K562 (cell line): Measurements from ENCODE around the gene TMEM135. TPM values are rescaled to one million over a fixed set of nuclear protein-coding genes. Genes with fewer than 3 reads are reported as not detected.
"Not testable (repeated sequence)": the region's sequence is repeated elsewhere in the genome, so short reads cannot be mapped to it uniquely, and the experiment has no call there.

Experiments used
- ATAC-seq: fragments of 200-7000 bp; cut with Tn5 transposase; 3 replicates; pipeline ENCODE4 v1.9.1; 2020; ENCODE audit warnings: moderate library complexity
- BruUV-seq: library from RNA; stranded (reverse); fragments of 400-500 nt; replicated peaks from 2 replicates; lab custom pipeline; 2021; lab: Mats Ljungman, UMichigan
- CTCF ChIA-PET: fragments of 300-600 bp; formaldehyde crosslinking; extraction: SDS; loops from one replicate; lab custom pipeline; 2021; ENCODE audit warnings: low intra/inter-chr PET ratio; lab: Yijun Ruan, JAX
- POLR2A ChIA-PET: fragments of 300-600, 350-650 bp; sonication (Branson Sonifier 250); formaldehyde crosslinking; extraction: SDS; loops from one replicate; lab custom pipeline; 2021; ENCODE audit warnings: antibody characterized with exemption, inconsistent platforms; lab: Yijun Ruan, JAX
- DNase-seq, 4 experiments: peaks; one replicate each; pipeline versions ENCODE4 v3.0.0 to v3.0.0-alpha.2; 2011 to 2018; ENCODE audit warnings: low spot score in 3 of 4, mixed read lengths in 3 of 4; ENCODE audit errors: extremely low read depth in 1 of 4
- FAIRE-seq: peaks from 2 replicates; lab custom pipeline; 2011; peaks lifted over from hg19 to GRCh38; lab: Jason Lieb, UNC
- H2AFZ ChIP-seq: 2 replicates; pipeline ENCODE4 v1.6.0; 2011; ENCODE audit warnings: low read depth, low read length, control low read depth, inconsistent platforms
- H3K27ac ChIP-seq: fragments of 200-600 bp; 3 replicates; pipeline ENCODE4 v1.8.0; 2011; ENCODE audit warnings: low read depth, mild to moderate bottlenecking, control low read depth, inconsistent platforms, low read length, moderate library complexity, mixed read lengths; ENCODE audit errors: extremely low read depth
- H3K27me3 ChIP-seq, 2 experiments: fragments of 300-600 bp in 1 of 2; 2 replicates in 1 of 2; 3 replicates in 1 of 2; pipeline versions ENCODE4 v1.6.0 to v1.8.0; 2011; ENCODE audit warnings: inconsistent platforms in 2 of 2, low read length in 2 of 2, mild to moderate bottlenecking in 1 of 2, mixed read lengths in 1 of 2, moderate library complexity in 1 of 2; ENCODE audit not compliant: control insufficient read depth in 2 of 2, insufficient read depth in 2 of 2
- H3K36me3 ChIP-seq: fragments of 300-600 bp; 3 replicates; pipeline ENCODE4 v1.8.0; 2011; ENCODE audit warnings: mild to moderate bottlenecking, low read length, inconsistent platforms; ENCODE audit not compliant: control insufficient read depth, insufficient read depth
- H3K4me1 ChIP-seq, 2 experiments: fragments of 200-600 bp in 1 of 2; replicated peaks in 1 of 2; 2 replicates in 1 of 2; 3 replicates in 1 of 2; pipeline versions ENCODE4 v1.5.1 to v1.8.0; 2011; ENCODE audit warnings: inconsistent platforms in 2 of 2, low read length in 2 of 2, mild to moderate bottlenecking in 1 of 2, mixed read lengths in 1 of 2, moderate library complexity in 1 of 2; ENCODE audit not compliant: control insufficient read depth in 2 of 2, insufficient read depth in 2 of 2
- H3K4me2 ChIP-seq: 2 replicates; pipeline ENCODE4 v1.6.1; 2011; ENCODE audit warnings: low read length, control low read depth, inconsistent platforms, mixed read lengths; ENCODE audit not compliant: insufficient read depth
- H3K4me3 ChIP-seq: fragments of 200-600 bp; sonication (generic), shearing (Covaris generic); 2 replicates; pipeline ENCODE4 v1.5.1; 2016; ENCODE audit warnings: control low read depth, inconsistent platforms
- H3K79me2 ChIP-seq: fragments of 200-600 bp; 3 replicates; pipeline ENCODE4 v1.8.0; 2011; ENCODE audit warnings: low read length, inconsistent platforms; ENCODE audit not compliant: control insufficient read depth, insufficient read depth
- H3K9ac ChIP-seq, 2 experiments: 2 replicates each; pipeline versions ENCODE4 v1.6.0 to v1.6.1; 2011; ENCODE audit warnings: low read depth in 2 of 2, low read length in 2 of 2, control low read depth in 1 of 2, inconsistent platforms in 1 of 2, mild to moderate bottlenecking in 1 of 2, mixed read lengths in 1 of 2; ENCODE audit not compliant: insufficient read depth in 1 of 2
- H3K9me1 ChIP-seq: one replicate; pipeline ENCODE4 v1.6.0; 2011; ENCODE audit warnings: inconsistent platforms, mild to moderate bottlenecking, low read length, moderate library complexity; ENCODE audit not compliant: control insufficient read depth, insufficient read depth
- H3K9me3 ChIP-seq: replicated peaks from 2 replicates; pipeline ENCODE4 v1.5.1; 2011; ENCODE audit warnings: low read depth, low read length, inconsistent platforms; ENCODE audit not compliant: control insufficient read depth, insufficient read depth
- H4K20me1 ChIP-seq: replicated peaks from 2 replicates; pipeline ENCODE4 v1.6.1; 2011; ENCODE audit warnings: low read length, inconsistent platforms, mixed read lengths; ENCODE audit not compliant: control insufficient read depth, insufficient read depth
- BCOR ChIP-seq: fragments of 450-650 bp; IDR thresholded peaks from 2 replicates; pipeline ENCODE4 v1.6.1; 2016
- BHLHE40 ChIP-seq: IDR thresholded peaks from 2 replicates; pipeline ENCODE4 v1.6.1; 2011; ENCODE audit warnings: low read length, improper control_type of control experiment
- BRCA1 ChIP-seq, 2 experiments: fragments of 450-650 bp in 1 of 2; sonication (generic) in 1 of 2; formaldehyde crosslinking in 1 of 2; IDR thresholded peaks; 2 replicates each; pipeline versions ENCODE4 v1.5.0 to v1.6.1; 2017 to 2020; ENCODE audit warnings: mild to moderate bottlenecking in 1 of 2, missing genetic modification reagents in 1 of 2
- CEBPB ChIP-seq: fragments of 450-650 bp; IDR thresholded peaks from 2 replicates; pipeline ENCODE4 v1.6.1; 2016; ENCODE audit warnings: missing genetic modification characterization, missing compliant biosample characterization
- DNMT1 ChIP-seq: fragments of 450-650 bp; IDR thresholded peaks from 2 replicates; pipeline ENCODE4 v1.6.1; 2016; ENCODE audit warnings: antibody characterized with exemption, mild to moderate bottlenecking
- MAZ ChIP-seq, 2 experiments: fragments of 450-650 bp in 1 of 2; sonication (generic) in 1 of 2; formaldehyde crosslinking; IDR thresholded peaks in 1 of 2; conservative IDR thresholded peaks in 1 of 2; 2 replicates each; pipeline versions ENCODE4 v1.4.0 to v1.5.0; 2020; ENCODE audit warnings: mild to moderate bottlenecking in 1 of 2, missing genetic modification reagents in 1 of 2
- SMARCE1 ChIP-seq: fragments of 450-650 bp; IDR thresholded peaks from 2 replicates; pipeline ENCODE4 v1.7.1; 2016; ENCODE audit warnings: mild to moderate bottlenecking
- WGBS: fragments of 100-300 bp; shearing (Covaris generic); methylation state at CpG from one replicate; pipeline ENCODE4 v1.1.6; 2016; ENCODE audit warnings: low coverage, mixed read lengths; ENCODE audit not compliant: insufficient coverage; ENCODE audit errors: missing lambda C conversion rate; 5-methylcytosine and 5-hydroxymethylcytosine counted together
- in situ Hi-C: fragments of 300-500 bp; cut with MboI; formaldehyde crosslinking; loops from 4 replicates; pipeline ENCODE4 v1.15.0; 2018; ENCODE audit warnings: inconsistent platforms, mixed read lengths
- intact Hi-C: fragments of 100-400 bp; cut with micrococcal nuclease; formaldehyde crosslinking; loops from 2 replicates; pipeline ENCODE4 v1.14.2; 2022
- polyA plus RNA-seq, 8 experiments: library from polyadenylated mRNA; depleted of rRNA in 4 of 8; stranded (reverse) in 5 of 8; unstranded in 3 of 8; fragments of >200 nt; fragmentation: Nextera tagmentation in 2 of 8; fragmentation: Illumina TruSeq in 1 of 8; extraction: Ambion mirVana in 2 of 8; extraction: Trizol in 1 of 8; gene quantifications; 2 replicates each; pipeline versions ENCODE4 v1.2.1 to v1.2.3, GENCODE V29; 2011 to 2014; ENCODE audit warnings: inconsistent platforms in 1 of 8, missing spikeins in 1 of 8
- total RNA-seq, 7 experiments: library from RNA; depleted of rRNA in 6 of 7; stranded (reverse); fragments of >200 nt in 6 of 7; fragmentation: Illumina TruSeq in 2 of 7; extraction: Trizol in 2 of 7; gene quantifications; 2 replicates each; pipeline versions ENCODE4 v1.2.1 to v1.2.3, GENCODE V29; 2011 to 2021; ENCODE audit warnings: low replicate concordance in 1 of 7
- TF ChIP-seq, protein P1 (sequence below): fragments of 250-450 bp; sonication (Bioruptor Pico); IDR thresholded peaks from 2 replicates; pipeline ENCODE4 v1.8.0; 2021; ENCODE audit warnings: moderate library complexity, mild to moderate bottlenecking, inconsistent platforms

Gene TMEM135
- total and polyA plus RNA-seq, 9 of the 15 experiments (the other 6 are each of a cell fraction or from before 2014, with no cell fraction given), result 17.3 to 53.6 (median 24.9) TPM

DNA sequence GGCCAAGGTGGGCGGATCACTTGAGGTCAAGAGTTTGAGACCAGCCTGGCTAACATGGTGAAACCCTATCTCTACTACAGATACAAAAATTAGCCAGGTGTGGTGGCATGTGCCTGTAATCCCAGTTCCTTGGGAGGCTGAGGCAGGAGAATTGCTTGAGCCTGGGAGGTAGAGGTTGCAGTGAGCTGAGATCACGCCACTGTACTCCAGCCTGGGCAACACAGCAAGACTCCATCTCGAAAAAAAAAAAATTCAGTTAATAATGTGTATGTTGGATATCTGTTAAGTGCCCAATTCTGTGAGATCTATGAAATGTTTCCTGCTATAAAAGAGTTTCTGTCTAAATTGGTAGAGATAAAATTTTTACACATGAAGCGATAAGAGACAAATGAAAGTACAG lies 45.4 kb upstream of the TMEM135 start:
- BruUV-seq, H3K4me3 ChIP-seq, H4K20me1 ChIP-seq, CTCF ChIA-PET, FAIRE-seq, H3K9me1 ChIP-seq, H3K9me3 ChIP-seq, H3K4me2 ChIP-seq: not testable (repeated sequence)
- peak; percentile 30; the same call in 1 of the 2 replicates for TF ChIP-seq BCOR
- TF ChIP-seq, all 486 proteins: peak for 1; not testable (repeated sequence) for 485
- H3K4me1 ChIP-seq, result peaks cover 4 to 15% of the 10 kb centered on the region in 2 experiments; a peak in 3 of 5 replicates
- H3K9ac ChIP-seq, in situ Hi-C loops, H2AFZ ChIP-seq, H3K27ac ChIP-seq, ATAC-seq, H3K27me3 ChIP-seq, H3K36me3 ChIP-seq, intact Hi-C loops, POLR2A ChIA-PET, DNase-seq, H3K79me2 ChIP-seq: not testable (repeated sequence)
- 91% methylated on average over 4 of the region's 4 CpGs for WGBS

DNA sequence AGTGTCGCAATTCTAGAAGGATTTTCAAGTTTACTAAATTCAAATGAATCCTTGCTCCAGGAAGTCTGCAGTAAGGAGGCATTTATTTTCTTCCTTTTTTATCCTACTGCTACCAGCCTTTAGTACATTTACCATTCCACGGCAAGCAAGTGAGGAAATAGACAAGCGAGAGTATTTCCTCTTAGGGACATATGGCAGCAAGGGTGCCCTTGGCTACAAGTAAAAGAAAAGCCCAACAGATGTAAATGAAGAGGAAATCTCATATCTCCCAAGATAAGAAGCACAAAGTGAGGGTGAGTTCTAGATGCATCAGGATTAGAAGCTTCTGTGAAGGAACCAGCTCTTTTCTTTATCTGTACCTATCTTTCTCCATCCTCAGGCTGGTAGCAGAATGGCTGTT lies 44.7 kb upstream of the TMEM135 start:
- intact Hi-C loops (no loop called here), in situ Hi-C loops (no loop called here)
- peaks cover 4 to 19% of the 10 kb centered on the region in 2 experiments; a peak in 3 of 5 replicates for H3K4me1 ChIP-seq
- no peak overlapping the region for H3K9ac ChIP-seq
- peak; percentile 15; the same call in 1 of the 2 replicates for TF ChIP-seq CEBPB (tag)
- no peak for TF ChIP-seq DNMT1
- no peak for TF ChIP-seq BHLHE40
- TF ChIP-seq, protein P1, sequence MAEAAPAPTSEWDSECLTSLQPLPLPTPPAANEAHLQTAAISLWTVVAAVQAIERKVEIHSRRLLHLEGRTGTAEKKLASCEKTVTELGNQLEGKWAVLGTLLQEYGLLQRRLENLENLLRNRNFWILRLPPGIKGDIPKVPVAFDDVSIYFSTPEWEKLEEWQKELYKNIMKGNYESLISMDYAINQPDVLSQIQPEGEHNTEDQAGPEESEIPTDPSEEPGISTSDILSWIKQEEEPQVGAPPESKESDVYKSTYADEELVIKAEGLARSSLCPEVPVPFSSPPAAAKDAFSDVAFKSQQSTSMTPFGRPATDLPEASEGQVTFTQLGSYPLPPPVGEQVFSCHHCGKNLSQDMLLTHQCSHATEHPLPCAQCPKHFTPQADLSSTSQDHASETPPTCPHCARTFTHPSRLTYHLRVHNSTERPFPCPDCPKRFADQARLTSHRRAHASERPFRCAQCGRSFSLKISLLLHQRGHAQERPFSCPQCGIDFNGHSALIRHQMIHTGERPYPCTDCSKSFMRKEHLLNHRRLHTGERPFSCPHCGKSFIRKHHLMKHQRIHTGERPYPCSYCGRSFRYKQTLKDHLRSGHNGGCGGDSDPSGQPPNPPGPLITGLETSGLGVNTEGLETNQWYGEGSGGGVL (CRISPR knock-in tag), result no peak
- no peak for TF ChIP-seq BRCA1 (IDR thresholded peaks at IDR 0.05)
- TF ChIP-seq BRCA1 (CRISPR knock-in tag; IDR thresholded peaks at IDR 0.05), result no peak
- no peak for TF ChIP-seq SMARCE1
- TF ChIP-seq MAZ (CRISPR knock-in tag; conservative IDR thresholded peaks at IDR 0.05 in 1 of 2, IDR thresholded peaks at IDR 0.05 in 1 of 2), result no peak
- no peak overlapping the region for H3K4me2 ChIP-seq
- no peak for FAIRE-seq
- WGBS, result 57% methylated on average over 3 of the region's 3 CpGs
- H3K27me3 ChIP-seq, result no peaks in the 10 kb centered on the region
- ChIA-PET CTCF (no interaction called here), POLR2A (no interaction called here)
- no peak overlapping the region for H2AFZ ChIP-seq
- H3K79me2 ChIP-seq, result no peaks in the 10 kb centered on the region
- no peak overlapping the region for H3K4me3 ChIP-seq
- H4K20me1 ChIP-seq, result no peaks in the 10 kb centered on the region
- no peak overlapping the region for H3K27ac ChIP-seq
- no peak for DNase-seq
- ATAC-seq, result no peak
- no peaks in the 10 kb centered on the region for H3K9me1 ChIP-seq
- H3K36me3 ChIP-seq, result no peaks in the 10 kb centered on the region
- H3K9me3 ChIP-seq, result no peaks in the 10 kb centered on the region
- BruUV-seq, result no TSS peak
